GM12873 (cell line): ENCODE results near the gene DOCK10.

Experiments used
- TF ChIP-seq, protein P1 (sequence below): IDR thresholded peaks from 2 replicates; pipeline ENCODE4 v1.5.1; 2012; ENCODE audit warnings: low read depth, mild to moderate bottlenecking, moderate library complexity, low read length, control low read depth; ENCODE audit not compliant: insufficient read depth; ENCODE audit errors: missing control alignments

The DOCK10 gene

DNA sequence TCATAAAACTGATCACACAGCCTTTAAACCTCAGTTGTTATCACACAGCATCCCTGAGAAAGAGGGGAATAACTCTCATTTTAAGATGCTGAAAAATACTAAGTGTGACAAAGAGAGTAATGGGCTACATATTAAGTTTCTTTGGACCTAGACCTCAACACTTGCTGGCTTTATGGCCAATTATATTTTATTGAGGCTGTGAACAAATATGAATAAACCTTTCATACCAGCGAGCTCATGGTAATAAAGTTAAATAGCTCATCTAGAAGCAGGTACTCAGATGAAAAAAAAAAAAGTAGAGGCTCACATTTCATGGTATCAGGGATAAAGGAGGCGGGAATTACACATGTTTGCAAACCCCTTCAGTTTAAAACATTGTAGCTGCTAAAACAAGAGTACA, 75.7 kb downstream of the DOCK10 start:
- TF ChIP-seq, protein P1, sequence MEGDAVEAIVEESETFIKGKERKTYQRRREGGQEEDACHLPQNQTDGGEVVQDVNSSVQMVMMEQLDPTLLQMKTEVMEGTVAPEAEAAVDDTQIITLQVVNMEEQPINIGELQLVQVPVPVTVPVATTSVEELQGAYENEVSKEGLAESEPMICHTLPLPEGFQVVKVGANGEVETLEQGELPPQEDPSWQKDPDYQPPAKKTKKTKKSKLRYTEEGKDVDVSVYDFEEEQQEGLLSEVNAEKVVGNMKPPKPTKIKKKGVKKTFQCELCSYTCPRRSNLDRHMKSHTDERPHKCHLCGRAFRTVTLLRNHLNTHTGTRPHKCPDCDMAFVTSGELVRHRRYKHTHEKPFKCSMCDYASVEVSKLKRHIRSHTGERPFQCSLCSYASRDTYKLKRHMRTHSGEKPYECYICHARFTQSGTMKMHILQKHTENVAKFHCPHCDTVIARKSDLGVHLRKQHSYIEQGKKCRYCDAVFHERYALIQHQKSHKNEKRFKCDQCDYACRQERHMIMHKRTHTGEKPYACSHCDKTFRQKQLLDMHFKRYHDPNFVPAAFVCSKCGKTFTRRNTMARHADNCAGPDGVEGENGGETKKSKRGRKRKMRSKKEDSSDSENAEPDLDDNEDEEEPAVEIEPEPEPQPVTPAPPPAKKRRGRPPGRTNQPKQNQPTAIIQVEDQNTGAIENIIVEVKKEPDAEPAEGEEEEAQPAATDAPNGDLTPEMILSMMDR = no peak

DNA sequence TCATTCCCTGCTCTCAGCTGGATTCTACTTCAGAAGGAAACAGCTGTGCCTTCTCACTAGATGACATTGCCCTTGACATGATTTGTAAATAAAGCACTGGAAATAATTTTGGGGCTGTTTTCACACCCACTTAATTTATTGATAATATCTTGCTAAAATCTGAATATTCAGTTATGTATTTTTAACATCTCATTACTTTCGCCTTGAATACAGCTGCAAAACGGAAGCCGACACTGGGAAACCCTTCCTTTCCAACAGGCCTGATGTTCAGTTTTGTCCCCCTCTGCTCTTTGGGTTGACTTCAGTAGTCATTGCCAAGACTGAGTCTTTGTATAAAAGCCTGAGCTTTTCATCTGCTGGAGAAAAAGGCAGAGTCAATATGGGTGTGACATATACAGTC, 82.7 kb downstream of the DOCK10 start:
- TF ChIP-seq, protein P1 = no peak

DNA sequence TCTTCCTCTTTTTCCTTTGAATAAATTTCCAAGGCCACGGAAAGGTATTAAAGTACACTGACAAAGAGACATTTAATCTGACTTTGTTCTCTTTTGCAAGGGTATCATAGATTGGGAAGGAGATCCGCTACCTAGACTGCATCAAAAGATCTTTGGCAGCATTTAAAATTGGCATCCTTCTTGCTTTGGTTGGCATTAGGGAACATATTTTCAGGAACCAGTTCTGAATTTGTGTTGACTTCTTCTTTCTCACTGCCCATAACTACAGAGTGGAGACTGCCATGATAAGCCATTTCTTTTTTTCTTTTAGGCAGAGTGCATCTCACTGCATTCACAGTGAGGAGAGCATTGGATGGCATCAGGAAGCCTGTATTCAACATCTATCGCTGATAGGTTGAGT, 83.4 kb downstream of the DOCK10 start:
- TF ChIP-seq, protein P1 = no peak

DNA sequence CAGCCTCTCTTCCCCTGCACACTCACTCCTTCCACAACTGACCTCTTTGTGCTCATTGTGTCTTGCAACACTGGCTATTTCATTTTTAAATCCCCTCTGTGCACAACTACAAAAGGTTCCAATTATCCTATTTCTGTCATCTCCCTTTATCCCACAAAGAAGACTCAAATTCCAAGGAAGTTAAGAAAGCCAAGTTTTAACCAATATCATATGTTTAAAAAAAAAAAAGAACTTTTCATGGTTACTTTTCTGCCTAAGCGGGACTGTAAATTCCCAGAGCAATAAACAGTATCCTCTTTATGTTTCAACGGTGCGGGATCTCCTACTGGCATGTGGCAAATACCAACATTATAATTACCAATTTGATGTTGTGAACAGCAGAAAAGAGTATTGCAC, 83.8 kb downstream of the DOCK10 start:
- TF ChIP-seq, protein P1 = no peak

DNA sequence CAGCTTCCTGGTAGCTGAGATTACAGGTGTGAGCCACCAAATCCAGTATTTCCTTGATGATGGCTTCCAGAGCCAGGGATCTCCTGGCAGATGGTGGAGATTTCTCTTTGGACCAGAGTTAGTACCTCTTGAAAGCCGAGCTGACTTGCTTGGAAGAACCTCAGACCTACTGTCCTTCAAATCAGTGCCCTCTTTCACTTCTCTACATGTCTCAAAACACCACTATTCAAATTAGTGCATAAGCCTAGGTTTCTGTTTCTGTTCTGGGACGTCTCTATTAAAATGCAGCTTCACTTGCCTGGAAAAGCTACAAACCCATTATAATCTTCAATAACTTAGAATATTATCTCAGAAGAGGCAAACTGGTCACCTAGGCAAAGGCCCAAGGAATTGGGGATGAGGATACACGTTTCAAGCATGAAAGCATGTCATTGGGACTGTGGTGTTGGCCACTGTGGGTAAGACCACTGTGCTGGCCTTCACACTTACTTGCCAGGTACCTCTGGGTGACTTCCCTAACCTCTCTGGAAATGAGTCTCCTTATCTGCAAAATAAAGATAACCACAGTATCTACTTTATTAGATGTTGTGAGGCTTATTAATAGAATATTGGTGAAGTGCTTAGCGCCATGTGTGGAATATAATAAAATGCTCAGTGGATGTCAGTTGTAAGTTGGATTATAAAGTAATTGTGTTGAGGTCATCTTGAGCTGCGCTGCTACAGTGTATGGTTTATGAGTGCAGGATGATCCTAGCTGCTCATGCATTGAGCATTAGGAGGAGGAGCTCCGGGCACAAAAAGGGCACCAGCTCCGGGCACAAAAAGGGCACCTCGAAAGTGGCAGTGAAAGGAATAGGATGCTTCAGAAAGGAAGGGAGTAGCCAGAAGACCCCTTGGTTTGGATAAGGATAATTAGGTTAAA, 84.5 kb downstream of the DOCK10 start:
- TF ChIP-seq, protein P1 = no peak

DNA sequence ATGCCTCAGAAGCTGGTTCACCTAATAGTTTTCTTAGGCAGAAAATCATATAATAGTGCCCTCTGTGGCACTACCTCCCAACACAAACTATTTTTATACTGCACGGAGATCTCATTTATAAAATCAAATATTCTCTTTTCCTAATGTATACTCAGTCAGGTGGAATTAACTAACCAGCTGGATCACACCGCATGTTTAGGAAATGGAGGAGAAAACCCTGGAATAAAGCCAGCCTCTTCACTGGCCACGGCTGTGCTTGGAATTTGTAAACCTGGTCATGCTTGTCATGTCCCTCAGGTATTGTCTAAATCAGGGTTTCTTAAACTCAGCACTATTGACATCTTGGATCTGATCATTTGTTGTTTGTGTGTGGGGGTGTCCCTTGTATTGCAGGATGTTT, 85.6 kb downstream of the DOCK10 start:
- TF ChIP-seq, protein P1 = no peak

DNA sequence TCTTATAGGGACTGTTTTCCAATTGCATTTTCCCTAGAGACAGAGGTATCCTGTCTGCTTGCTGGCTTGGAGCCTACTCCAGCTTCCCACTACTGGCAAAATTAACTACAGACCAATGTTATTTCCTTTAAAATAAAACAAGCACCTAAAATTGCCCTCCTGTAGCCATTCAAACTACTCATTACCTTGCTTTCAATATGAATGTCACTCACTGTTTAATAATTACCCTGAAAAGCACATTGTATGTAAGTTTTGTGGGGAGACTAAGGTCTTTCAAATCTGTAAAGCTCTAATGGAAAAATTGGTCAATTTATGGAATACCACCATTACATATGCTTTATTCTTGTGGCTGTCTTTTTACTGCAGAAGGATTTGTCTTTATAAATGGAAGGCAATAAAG, 87.3 kb downstream of the DOCK10 start:
- TF ChIP-seq, protein P1 = no peak
